MM.1S (cell line): Measurements from ENCODE around the gene RSPH4A.

Source experiments
- DNase-seq: peaks from one replicate; pipeline ENCODE4 v3.0.0-alpha.2; 2015
- H2AFZ ChIP-seq: fragments of 300-600 bp; sonication (generic); 2 replicates; pipeline ENCODE4 v1.6.0; 2016; ENCODE audit warnings: antibody characterized with exemption, low read length
- H3F3A ChIP-seq: fragments of 300-600 bp; sonication (generic); 2 replicates; pipeline ENCODE4 v1.6.1; 2016; ENCODE audit warnings: mild to moderate bottlenecking, antibody characterized with exemption, low read length, moderate library complexity, mixed read lengths; ENCODE audit not compliant: insufficient read depth
- H3K27ac ChIP-seq: fragments of 300-600 bp; sonication (generic); 2 replicates; pipeline ENCODE4 v1.5.1; 2016; ENCODE audit warnings: mild to moderate bottlenecking, low read length
- H3K27me3 ChIP-seq: fragments of 300-600 bp; sonication (generic); replicated peaks from 2 replicates; pipeline ENCODE4 v1.6.0; 2016; ENCODE audit warnings: low read length; ENCODE audit not compliant: insufficient read depth
- H3K36me3 ChIP-seq: fragments of 300-600 bp; sonication (generic); replicated peaks from 2 replicates; pipeline ENCODE4 v1.6.1; 2016; ENCODE audit warnings: mild to moderate bottlenecking, low read length, mixed read lengths; ENCODE audit not compliant: insufficient read depth
- H3K4me1 ChIP-seq: fragments of 300-600 bp; sonication (generic); 2 replicates; pipeline ENCODE4 v1.6.1; 2016; ENCODE audit warnings: low read length, mixed read lengths
- H3K4me2 ChIP-seq: fragments of 300-600 bp; sonication (generic); 2 replicates; pipeline ENCODE4 v1.6.0; 2016; ENCODE audit warnings: low read depth, low read length
- H3K4me3 ChIP-seq: fragments of 300-600 bp; sonication (generic); 2 replicates; pipeline ENCODE4 v1.5.1; 2016; ENCODE audit warnings: low read length, mixed read lengths
- H3K79me2 ChIP-seq: fragments of 300-600 bp; sonication (generic); 2 replicates; pipeline ENCODE4 v1.6.1; 2016; ENCODE audit warnings: mixed run types, low read length, mixed read lengths
- H3K9ac ChIP-seq: fragments of 300-600 bp; sonication (generic); 2 replicates; pipeline ENCODE4 v1.6.1; 2016; ENCODE audit warnings: low read length, mixed read lengths
- H3K9me2 ChIP-seq: fragments of 300-600 bp; sonication (generic); replicated peaks from 2 replicates; pipeline ENCODE4 v1.6.1; 2016; ENCODE audit warnings: mild to moderate bottlenecking, low read length, mixed read lengths; ENCODE audit not compliant: insufficient read depth
- H3K9me3 ChIP-seq: fragments of 300-600 bp; sonication (generic); replicated peaks from 2 replicates; pipeline ENCODE4 v1.6.1; 2016; ENCODE audit warnings: mild to moderate bottlenecking, low read length, mixed read lengths; ENCODE audit not compliant: insufficient read depth
- H4K20me1 ChIP-seq: fragments of 300-600 bp; sonication (generic); 2 replicates; pipeline ENCODE4 v1.6.1; 2016; ENCODE audit warnings: mild to moderate bottlenecking, low read length, moderate library complexity, mixed read lengths; ENCODE audit not compliant: insufficient read depth
- EZH2 ChIP-seq: fragments of 300-600 bp; sonication (generic); optimal IDR thresholded peaks from 2 replicates; pipeline ENCODE3; 2017; ENCODE audit warnings: low read depth, mild to moderate bottlenecking, antibody characterized with exemption, low read length, mixed read lengths
- EZH2phosphoT487 ChIP-seq: fragments of 300-600 bp; sonication (generic); IDR thresholded peaks from 2 replicates; pipeline ENCODE4 v1.6.1; 2018; ENCODE audit warnings: antibody characterized with exemption, low read length
- TF ChIP-seq, protein P1 (sequence below): fragments of 300-600 bp; sonication (generic); IDR thresholded peaks from 2 replicates; pipeline ENCODE4 v1.5.1; 2016; ENCODE audit warnings: antibody characterized with exemption, low read length, mixed read lengths

RSPH4A gene

DNA sequence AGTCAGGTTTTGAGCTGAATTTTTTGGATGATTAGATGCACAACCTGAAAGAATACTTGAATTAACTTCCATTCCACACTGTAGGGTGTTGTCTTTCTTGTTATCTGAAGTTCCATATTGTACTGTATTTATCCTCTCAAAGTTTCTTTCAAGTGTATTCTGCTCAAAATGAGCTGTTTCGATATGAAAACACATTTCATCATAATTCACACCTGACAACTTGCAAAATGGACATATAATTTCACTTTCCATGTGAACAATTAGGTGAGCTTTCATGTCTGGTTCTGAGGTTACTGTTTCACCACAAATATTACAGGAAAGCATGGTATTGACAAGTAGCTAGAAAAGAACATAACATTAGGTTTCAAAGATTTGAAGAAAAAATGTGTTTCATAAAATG lies 50.6 kb downstream of the RSPH4A start:
- no peaks in the 10 kb centered on the region for H3K27me3 ChIP-seq
- H3K36me3 ChIP-seq: no peaks in the 10 kb centered on the region
- no peak overlapping the region for H3K9ac ChIP-seq
- H3K27ac ChIP-seq: no peak overlapping the region
- peaks cover 8% of the 10 kb centered on the region; the same call in 1 of the 2 replicates for H4K20me1 ChIP-seq
- peak; percentile 56 for DNase-seq
- no peak for TF ChIP-seq EZH2
- no peaks in the 10 kb centered on the region for H3K9me3 ChIP-seq
- H3K9me2 ChIP-seq: no peaks in the 10 kb centered on the region
- H3K4me3 ChIP-seq: no peak overlapping the region
- H3K4me1 ChIP-seq: peaks cover 14% of the 10 kb centered on the region
- 0 out of 2 replicates have a peak, but pooled peaks cover 4% of the 10 kb centered on the region for H3F3A ChIP-seq
- peak overlapping the region; percentile 67 for H3K4me2 ChIP-seq
- peaks cover 62% of the 10 kb centered on the region for H3K79me2 ChIP-seq
- H2AFZ ChIP-seq: no peak overlapping the region

DNA sequence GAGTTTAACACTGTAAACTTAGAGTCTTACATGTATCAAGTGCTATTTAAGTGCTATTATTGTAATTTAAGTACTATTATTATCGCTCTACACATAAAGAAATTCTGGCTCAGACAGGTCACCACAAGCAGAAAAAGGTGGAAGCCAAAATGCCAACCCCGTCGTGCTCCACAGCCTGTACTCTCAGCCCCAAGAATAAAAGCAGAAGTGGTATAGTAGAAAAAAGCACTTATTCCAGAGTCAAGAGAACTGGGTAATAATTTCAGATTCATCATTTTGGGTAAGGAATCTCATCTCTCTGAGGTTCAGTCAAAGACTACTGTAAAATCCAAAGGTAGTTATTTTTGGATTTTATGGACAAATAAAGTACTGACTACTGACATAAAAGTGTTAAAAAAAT lies 51.3 kb downstream of the RSPH4A start:
- TF ChIP-seq, protein P1, sequence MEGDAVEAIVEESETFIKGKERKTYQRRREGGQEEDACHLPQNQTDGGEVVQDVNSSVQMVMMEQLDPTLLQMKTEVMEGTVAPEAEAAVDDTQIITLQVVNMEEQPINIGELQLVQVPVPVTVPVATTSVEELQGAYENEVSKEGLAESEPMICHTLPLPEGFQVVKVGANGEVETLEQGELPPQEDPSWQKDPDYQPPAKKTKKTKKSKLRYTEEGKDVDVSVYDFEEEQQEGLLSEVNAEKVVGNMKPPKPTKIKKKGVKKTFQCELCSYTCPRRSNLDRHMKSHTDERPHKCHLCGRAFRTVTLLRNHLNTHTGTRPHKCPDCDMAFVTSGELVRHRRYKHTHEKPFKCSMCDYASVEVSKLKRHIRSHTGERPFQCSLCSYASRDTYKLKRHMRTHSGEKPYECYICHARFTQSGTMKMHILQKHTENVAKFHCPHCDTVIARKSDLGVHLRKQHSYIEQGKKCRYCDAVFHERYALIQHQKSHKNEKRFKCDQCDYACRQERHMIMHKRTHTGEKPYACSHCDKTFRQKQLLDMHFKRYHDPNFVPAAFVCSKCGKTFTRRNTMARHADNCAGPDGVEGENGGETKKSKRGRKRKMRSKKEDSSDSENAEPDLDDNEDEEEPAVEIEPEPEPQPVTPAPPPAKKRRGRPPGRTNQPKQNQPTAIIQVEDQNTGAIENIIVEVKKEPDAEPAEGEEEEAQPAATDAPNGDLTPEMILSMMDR: no peak
- no peak for TF ChIP-seq EZH2phosphoT487
- TF ChIP-seq EZH2: no peak

DNA sequence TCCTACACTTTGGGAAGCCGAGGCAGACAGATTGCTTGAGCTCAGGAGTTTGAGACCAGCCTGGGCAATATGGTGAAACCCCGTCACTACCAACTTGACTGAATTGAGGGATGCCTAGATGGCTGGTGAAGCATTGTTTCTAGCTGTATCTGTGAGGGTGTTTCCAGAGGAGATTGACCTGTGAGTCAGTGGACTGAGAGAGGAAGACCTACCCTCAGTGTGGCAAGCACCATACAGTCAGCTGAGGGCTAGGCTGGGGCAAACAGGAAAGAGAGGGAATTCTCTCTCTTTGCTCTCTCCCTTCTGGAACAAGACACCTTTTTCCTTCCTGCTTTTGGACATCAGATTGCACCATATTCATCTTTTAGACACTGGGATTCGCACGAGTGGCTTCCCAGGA lies 56.0 kb downstream of the RSPH4A start:
- Histone ChIP-seq H3K9me2 (no peaks in the 10 kb centered on the region), H3K4me3 (no peak overlapping the region), H3K9ac (no peak overlapping the region), H3K79me2 (peaks cover 13% of the 10 kb centered on the region), H3K27me3 (no peaks in the 10 kb centered on the region), H3F3A (no peaks in the 10 kb centered on the region), H3K4me1 (peaks cover 4% of the 10 kb centered on the region; the same call in 1 of the 2 replicates), H3K36me3 (no peaks in the 10 kb centered on the region), H3K9me3 (no peaks in the 10 kb centered on the region), H3K4me2 (no peak overlapping the region), H4K20me1 (no peaks in the 10 kb centered on the region), H2AFZ (no peak overlapping the region), H3K27ac (no peak overlapping the region)
- TF ChIP-seq EZH2: no peak
- TF ChIP-seq, protein P1: no peak
- no peak for TF ChIP-seq EZH2phosphoT487
- no peak for DNase-seq

More for the DNA sequence above, 51.3 kb downstream of the RSPH4A start:
- H3K27me3 ChIP-seq: no peaks in the 10 kb centered on the region
- peaks cover 8% of the 10 kb centered on the region; the same call in 1 of the 2 replicates for H4K20me1 ChIP-seq
- peak overlapping the region; percentile 86; the same call in 1 of the 2 replicates for H3K9ac ChIP-seq
- no peak overlapping the region for H3K27ac ChIP-seq
- H3K4me2 ChIP-seq: peak overlapping the region; percentile 67
- H3K36me3 ChIP-seq: no peaks in the 10 kb centered on the region
- no peak for DNase-seq
- peaks cover 14% of the 10 kb centered on the region for H3K4me1 ChIP-seq
- no peak overlapping the region for H2AFZ ChIP-seq
- no peaks in the 10 kb centered on the region for H3K9me2 ChIP-seq
- no peaks in the 10 kb centered on the region for H3K9me3 ChIP-seq
- peaks cover 56% of the 10 kb centered on the region for H3K79me2 ChIP-seq
- 0 out of 2 replicates have a peak, but pooled peaks cover 4% of the 10 kb centered on the region for H3F3A ChIP-seq
- peak overlapping the region; percentile 96 for H3K4me3 ChIP-seq

DNA sequence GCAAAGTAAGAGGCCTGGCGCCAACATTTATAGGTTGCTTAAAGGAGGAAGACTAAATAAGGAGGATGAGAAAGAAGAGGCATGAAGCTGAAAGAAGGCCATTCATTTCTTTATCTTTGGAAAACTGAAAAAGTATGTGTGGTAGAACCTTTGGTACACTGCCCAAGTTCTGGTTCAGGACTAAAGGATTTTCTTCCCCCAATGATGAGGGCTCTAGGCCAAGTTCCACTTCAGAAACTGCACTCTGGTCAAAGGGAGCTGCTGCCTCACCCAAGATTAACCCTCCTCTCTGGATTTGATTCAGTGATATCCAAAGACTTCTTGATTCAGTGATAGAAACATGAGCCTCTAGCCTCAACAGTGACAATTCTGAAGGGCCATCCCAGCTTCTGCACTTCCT lies 59.7 kb downstream of the RSPH4A start:
- H3K36me3 ChIP-seq: no peaks in the 10 kb centered on the region
- H3K27me3 ChIP-seq: no peaks in the 10 kb centered on the region

More for the DNA sequence above, 59.7 kb downstream of the RSPH4A start:
- TF ChIP-seq, protein P1: no peak
- TF ChIP-seq EZH2phosphoT487 (no peak), EZH2 (no peak)
- no peaks in the 10 kb centered on the region for H4K20me1 ChIP-seq
- no peak overlapping the region for H3K4me2 ChIP-seq
- no peaks in the 10 kb centered on the region for H3K4me1 ChIP-seq
- H3K9ac ChIP-seq: no peak overlapping the region
- H3F3A ChIP-seq: peaks cover under 1% of the 10 kb centered on the region; the same call in 1 of the 2 replicates
- no peaks in the 10 kb centered on the region for H3K9me3 ChIP-seq
- H3K27ac ChIP-seq: no peak overlapping the region
- H3K4me3 ChIP-seq: no peak overlapping the region
- H2AFZ ChIP-seq: no peak overlapping the region
- H3K79me2 ChIP-seq: no peaks in the 10 kb centered on the region
- no peak for DNase-seq
- H3K9me2 ChIP-seq: no peaks in the 10 kb centered on the region
